GM19035 (cell line): ENCODE results near the gene CCDC152.
"Not testable (repeated sequence)": the region's sequence is repeated elsewhere in the genome, so short reads cannot be mapped to it uniquely, and the experiment has no call there.

Experiments
- ATAC-seq: cut with Tn5 transposase; IDR thresholded peaks from one replicate; pipeline ENCODE4 v1.9.1; 2021; ENCODE audit not compliant: unreplicated experiment

CCDC152 gene

DNA sequence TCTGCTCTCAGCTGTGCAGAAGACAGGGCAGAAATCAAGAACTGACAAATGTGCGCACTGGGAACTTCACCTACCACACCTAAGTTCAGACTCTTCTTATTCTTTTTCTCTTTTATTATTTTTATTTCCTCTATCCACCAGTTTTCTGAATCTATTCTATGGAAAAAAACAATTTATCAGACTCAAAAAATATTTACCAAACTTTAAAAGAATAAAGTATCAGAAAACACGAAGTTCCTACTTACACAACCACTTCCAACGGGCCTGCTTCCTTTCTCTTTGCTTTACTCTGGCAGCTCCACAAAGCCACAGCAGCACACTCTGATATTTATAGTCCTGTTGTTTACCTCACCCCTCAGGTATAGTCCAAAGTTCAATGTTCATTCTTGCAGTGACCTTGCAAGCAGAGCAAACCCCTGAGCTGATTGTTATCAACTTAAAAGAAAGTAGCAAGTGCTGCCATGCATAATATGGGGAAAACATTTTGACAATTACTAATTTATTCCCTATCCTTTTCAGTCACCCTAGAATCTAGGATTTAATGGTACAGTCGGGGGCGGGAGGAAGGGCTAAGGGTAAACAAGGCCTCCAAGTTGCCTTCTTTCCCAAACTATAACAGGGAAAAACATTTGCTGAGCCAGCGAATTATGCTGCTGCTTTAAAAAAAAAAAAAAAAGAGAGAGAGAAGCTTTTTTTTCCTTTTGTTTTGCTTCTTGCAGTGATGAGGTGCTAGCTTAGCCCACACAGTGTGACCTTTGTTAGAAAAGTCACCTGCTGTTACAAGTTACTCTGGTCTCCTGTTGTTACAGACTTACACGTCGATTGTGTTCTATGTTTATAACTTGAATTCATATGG, 55.2 kb downstream of the CCDC152 start, which contains the start of gene SELENOP:
Gene SELENOP (minus strand): TSS at position 302 of the 856 bp plus-strand sequence. CDS start 3,539 bp downstream, outside the sequence.
- ATAC-seq = no peak

- no peak for ATAC-seq
Observed at GRCh38 chr5:42812620-42813019, 56.0 kb downstream of the CCDC152 start.

DNA sequence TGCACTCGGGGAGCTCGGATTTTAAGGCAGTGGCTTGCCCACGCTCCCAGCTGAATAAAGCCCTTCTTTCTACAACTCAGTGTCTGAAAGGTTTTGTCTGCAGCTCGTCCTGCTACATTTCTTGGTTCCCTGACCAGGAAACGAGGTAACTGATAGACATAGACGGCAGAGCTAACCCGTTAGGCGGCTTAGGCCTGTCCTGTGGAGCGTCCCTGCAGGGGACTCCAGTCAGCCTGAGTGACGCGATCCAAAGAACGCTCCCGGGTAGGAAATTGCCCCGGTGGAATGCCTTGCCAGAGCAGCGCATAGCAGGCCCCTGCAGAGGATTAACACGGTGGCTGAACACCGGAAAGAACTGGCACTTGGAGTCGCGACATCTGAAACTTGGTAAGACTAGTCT, 56.9 kb downstream of the CCDC152 start:
- ATAC-seq = no peak

GRCh38 chr5:42816546-42816945, 59.9 kb downstream of the CCDC152 start:
- not testable (repeated sequence) for ATAC-seq

DNA sequence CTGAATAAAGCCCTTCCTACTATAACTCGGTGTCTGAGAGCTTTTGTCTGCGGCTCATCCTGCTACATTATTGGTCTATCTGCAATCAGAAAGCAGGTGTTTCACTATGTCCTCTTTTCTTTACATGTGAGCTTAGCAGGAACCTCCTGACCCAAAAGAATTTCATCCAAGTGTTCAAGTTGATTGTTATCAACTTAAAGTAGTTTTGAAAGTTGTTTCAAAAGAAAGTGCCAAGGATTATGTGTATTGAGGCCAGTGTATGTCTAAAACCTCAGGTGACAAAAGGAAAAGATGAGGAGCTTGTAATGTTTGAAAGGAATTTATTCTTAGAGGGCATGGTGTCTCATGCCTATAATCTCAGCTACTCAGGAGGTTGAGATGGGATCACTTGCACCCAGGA, 63.1 kb downstream of the CCDC152 start:
- no peak for ATAC-seq

DNA sequence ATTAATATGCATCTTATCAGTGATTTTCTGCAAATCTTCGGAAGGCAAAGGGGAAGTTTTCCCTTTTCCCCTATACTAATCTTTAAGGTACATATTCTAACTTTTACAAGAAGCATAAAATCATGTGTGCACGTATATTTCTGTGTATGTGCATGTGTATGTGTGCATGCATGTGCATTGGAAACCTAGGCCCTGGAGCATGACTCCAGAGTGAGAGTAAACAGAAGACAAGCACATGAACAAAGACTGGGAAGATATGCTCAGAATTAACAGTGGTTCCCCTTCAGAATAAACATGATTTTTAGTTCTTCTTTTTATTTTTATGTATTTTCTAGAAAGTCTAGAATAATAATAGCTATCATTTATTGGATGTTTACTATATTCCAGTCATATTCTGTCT, 65.9 kb downstream of the CCDC152 start:
- ATAC-seq = no peak

GRCh38 chr5:42824347-42824976, 67.8 kb downstream of the CCDC152 start:
- ATAC-seq = no peak

DNA sequence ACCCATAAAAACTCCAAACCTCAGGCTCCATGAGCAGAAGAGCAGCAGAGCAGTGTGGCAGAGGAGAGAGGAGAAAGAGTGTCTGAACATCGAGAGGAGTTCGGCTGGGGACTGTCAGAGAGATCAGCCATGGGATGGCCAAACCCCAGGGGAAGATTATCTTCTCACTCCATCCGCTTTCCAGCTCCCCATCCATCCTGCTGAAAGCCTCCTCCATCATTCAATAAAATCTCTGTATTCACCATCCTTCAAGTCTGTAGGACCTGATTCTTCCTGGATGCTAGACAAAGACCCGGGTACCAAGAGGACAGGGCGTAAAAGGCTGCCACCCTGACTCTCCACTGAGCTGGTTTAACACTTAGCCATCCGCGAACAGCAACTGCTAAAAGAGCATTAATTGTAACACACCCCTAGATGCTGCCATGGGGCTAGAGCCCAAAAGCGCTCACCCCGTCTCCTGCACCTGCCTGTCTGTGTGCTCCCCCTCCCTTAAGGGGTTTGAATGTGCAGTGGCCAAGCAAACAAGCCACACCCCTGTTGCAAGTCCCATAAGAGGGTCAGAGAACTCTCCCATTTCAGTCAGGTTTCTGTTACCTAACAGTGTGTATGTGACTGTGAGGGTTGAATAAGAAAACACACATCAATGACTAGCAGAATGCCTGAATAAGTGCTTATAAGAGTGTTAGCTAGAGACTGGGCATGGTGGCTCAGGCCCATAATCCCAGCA, 69.0 kb downstream of the CCDC152 start:
- no peak for ATAC-seq

DNA sequence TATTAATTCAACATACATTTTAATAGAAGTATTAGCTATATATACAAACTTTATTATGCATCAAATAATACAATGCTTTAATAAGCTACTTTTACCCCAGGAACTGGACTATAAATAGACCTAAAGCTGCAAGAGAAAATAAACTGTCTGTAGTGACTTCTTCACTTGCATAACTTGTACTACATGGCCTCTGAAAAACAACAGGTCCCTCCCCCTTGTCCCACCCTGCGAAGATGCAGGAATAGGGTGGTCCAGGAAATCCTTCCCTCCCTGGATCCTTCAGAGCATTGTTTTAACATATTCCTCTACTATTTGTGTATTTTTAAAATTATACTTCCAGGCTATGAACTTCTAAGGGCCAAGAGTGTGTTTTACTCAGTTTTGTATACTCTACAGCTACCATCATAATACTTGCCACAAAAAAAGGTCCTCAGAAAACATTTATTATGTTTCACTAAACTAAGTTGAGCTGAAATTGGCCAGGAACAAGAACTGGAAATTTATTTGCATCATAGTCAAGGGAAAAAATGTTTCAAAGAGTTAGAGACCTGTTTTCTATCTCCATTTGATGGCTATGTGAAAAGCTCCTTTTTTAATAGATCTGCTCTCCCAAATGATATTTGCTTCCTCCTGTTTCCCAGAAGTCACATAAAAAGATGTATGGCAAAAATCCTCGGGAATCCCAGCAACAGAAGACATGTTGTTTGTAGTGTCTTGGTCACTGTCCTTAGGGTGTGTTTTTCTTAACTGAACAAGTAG, 70.3 kb downstream of the CCDC152 start:
- no peak for ATAC-seq

DNA sequence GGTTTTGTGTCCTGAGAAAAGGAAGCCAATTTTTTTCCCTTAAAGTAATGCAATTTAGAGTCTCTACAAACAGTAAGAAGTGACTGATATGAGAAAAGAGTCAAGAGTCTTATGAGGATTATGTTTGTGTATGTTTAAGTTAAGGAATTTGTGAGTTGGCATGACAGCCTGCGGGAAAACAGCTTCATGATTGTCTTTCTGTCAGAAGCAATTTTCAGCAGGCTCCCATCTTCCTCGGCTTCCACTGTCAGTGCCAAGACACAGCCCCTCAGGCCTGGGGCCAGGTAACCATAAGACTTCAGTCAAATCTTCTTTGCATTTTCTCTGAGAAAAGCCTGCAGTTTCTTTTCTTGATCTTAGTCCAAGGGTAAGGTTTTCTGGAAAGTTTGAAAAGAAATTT, 72.1 kb downstream of the CCDC152 start:
- no peak for ATAC-seq

GRCh38 chr5:42830924-42831323, 74.3 kb downstream of the CCDC152 start:
- ATAC-seq = no peak

GRCh38 chr5:42832060-42832459, 75.4 kb downstream of the CCDC152 start:
- no peak for ATAC-seq

- ATAC-seq = no peak
Observed at GRCh38 chr5:42836070-42836769, 79.6 kb downstream of the CCDC152 start.

- ATAC-seq = no peak
Observed at GRCh38 chr5:42837601-42838000, 81.0 kb downstream of the CCDC152 start.

- ATAC-seq = no peak
Observed at GRCh38 chr5:42839196-42839595, 82.6 kb downstream of the CCDC152 start.

GRCh38 chr5:42840269-42840668, 83.7 kb downstream of the CCDC152 start:
- ATAC-seq = no peak

DNA sequence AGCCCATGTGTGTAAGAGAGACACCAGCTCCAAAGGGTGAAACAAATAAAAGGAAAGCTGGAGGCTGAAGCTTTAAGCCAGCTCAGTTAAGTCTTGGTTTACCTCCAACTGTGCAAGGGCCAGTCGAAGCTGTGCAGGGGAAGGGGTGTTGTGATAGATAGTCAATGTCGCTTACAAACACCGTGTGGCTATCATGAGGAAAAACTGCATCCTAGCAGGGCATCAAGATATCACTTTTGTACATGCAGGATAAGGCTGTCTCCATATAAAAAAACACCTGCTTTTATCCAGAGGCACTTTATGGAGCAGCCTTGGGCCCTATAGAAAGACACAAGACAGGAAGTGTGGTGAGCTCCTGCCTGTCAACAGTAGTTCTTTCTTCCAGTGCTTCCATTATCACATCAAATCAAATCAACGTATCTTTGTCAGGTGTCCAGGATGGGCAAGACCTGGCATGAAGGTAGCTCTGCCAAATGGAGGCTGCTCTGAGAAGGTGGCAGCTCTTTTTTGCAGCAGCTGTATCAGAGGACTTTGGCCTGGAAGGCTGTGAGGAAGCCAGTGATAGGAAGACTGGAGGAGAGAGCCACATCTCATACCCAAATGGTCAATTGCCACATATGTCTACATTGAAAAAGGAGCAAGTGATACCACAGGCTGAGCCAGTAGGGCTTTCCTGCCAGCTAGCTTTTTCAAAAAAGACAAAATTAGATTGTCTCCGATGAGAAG, 84.4 kb downstream of the CCDC152 start:
- no peak for ATAC-seq

- ATAC-seq = no peak
Observed at GRCh38 chr5:42842921-42843641, 86.5 kb downstream of the CCDC152 start.

GRCh38 chr5:42843675-42844292, 87.2 kb downstream of the CCDC152 start:
- no peak for ATAC-seq
